ENCODE data around the gene WDR5. TPM values are rescaled to one million over a fixed set of nuclear protein-coding genes. Genes with fewer than 3 reads are reported as not detected.

The WDR5 gene
- total and polyA plus RNA-seq, 10 of the 15 experiments (the other 5 are each of a cell fraction or from before 2014, with no cell fraction given), result 1.4 to 43.7 (median 33.2) TPM

- BruUV-seq (replicated peaks), result no TSS peak
- RAD21 ChIA-PET (ENCODE audit: unreplicated experiment), result no interaction called here
Measured at GRCh38 chr9:134192311-134192950, 56.5 kb downstream of the WDR5 start.

More at GRCh38 chr9:134192311-134192950, 56.5 kb downstream of the WDR5 start:
- no peaks in the 10 kb centered on the region for H3K79me2 ChIP-seq (ENCODE audit: control insufficient read depth, insufficient read depth, low read length)
- SMC1A ChIA-PET (ENCODE audit: uncharacterized antibody, unreplicated experiment), result no interaction called here
- in situ Hi-C loops (cut with MboI) (no loop called here), intact Hi-C loops (cut with micrococcal nuclease; ENCODE audit: unreplicated experiment) (no loop called here)
- DNase-seq (ENCODE audit: low read depth, low spot score) (no peak), ATAC-seq (no peak), FAIRE-seq (no peak)
- H4K20me1 ChIP-seq (ENCODE audit: control insufficient read depth, insufficient read depth), result no peaks in the 10 kb centered on the region
- CTCF ChIA-PET, result interaction anchor here (0.7 kb wide), 1 partner anchor 244 kb away, joined by 3 read pairs; no protein-coding TSS in a partner anchor
- no peaks in the 10 kb centered on the region for H3K36me3 ChIP-seq (ENCODE audit: control insufficient read depth in 2 of 2, insufficient read depth in 2 of 2, low read length in 1 of 2)
- H3K4me3 ChIP-seq, result no peak overlapping the region
- 12% methylated on average over 11 of the region's 12 CpGs for WGBS (ENCODE audit: insufficient coverage, insufficient replicate concordance, low lambda C conversion rate, missing lambda C conversion rate)
- H3K27me3 ChIP-seq (replicated peaks in 1 of 2; ENCODE audit: control insufficient read depth in 2 of 2, insufficient read depth in 2 of 2, low read length in 1 of 2), result no peaks in the 10 kb centered on the region
- H3K27ac ChIP-seq (ENCODE audit: control insufficient read depth, insufficient read depth), result no peak overlapping the region
- no peaks in the 10 kb centered on the region for H3K9me3 ChIP-seq (replicated peaks; ENCODE audit: control insufficient read depth, insufficient read depth, low read length)
- no peak overlapping the region for H3K9ac ChIP-seq (ENCODE audit: control insufficient read depth, insufficient read depth, low read length)
- no peak overlapping the region for H3K4me2 ChIP-seq (ENCODE audit: control insufficient read depth, insufficient read depth)
- POLR2A ChIA-PET, result no interaction called here
- H2AFZ ChIP-seq (ENCODE audit: control insufficient read depth, low read depth, low read length), result no peak overlapping the region
- H3K4me1 ChIP-seq (ENCODE audit: control insufficient read depth, insufficient read depth, low read length), result no peaks in the 10 kb centered on the region
- TF ChIP-seq RAD51 (IDR thresholded peaks at IDR 0.05) (no peak), KLF5 (IDR thresholded peaks at IDR 0.05; ENCODE audit: partially characterized antibody) (no peak), RELB (IDR thresholded peaks at IDR 0.05; ENCODE audit: low read depth) (no peak), SMAD1 (IDR thresholded peaks at IDR 0.05; ENCODE audit: low read depth, partially characterized antibody) (no peak), HDAC2 (IDR thresholded peaks at IDR 0.05) (no peak), TAF1 (IDR thresholded peaks at IDR 0.05; ENCODE audit: borderline replicate concordance, low read depth, low read length) (no peak), SRF (IDR thresholded peaks at IDR 0.05; ENCODE audit: low read depth in 2 of 2, low read length in 2 of 2) (no peak), TCF12 (IDR thresholded peaks at IDR 0.05; ENCODE audit: low read depth, low read length) (no peak), LARP7 (IDR thresholded peaks at IDR 0.05) (no peak), CBX5 (IDR thresholded peaks at IDR 0.05; ENCODE audit: low read depth) (no peak), GATAD2B (conservative IDR thresholded peaks at IDR 0.05; ENCODE audit: low read depth) (no peak), MTA2 (IDR thresholded peaks at IDR 0.05; ENCODE audit: low read depth) (no peak)
- TF ChIP-seq, protein P1, sequence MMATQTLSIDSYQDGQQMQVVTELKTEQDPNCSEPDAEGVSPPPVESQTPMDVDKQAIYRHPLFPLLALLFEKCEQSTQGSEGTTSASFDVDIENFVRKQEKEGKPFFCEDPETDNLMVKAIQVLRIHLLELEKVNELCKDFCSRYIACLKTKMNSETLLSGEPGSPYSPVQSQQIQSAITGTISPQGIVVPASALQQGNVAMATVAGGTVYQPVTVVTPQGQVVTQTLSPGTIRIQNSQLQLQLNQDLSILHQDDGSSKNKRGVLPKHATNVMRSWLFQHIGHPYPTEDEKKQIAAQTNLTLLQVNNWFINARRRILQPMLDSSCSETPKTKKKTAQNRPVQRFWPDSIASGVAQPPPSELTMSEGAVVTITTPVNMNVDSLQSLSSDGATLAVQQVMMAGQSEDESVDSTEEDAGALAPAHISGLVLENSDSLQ (IDR thresholded peaks at IDR 0.05), result no peak
- TF ChIP-seq, protein P2, sequence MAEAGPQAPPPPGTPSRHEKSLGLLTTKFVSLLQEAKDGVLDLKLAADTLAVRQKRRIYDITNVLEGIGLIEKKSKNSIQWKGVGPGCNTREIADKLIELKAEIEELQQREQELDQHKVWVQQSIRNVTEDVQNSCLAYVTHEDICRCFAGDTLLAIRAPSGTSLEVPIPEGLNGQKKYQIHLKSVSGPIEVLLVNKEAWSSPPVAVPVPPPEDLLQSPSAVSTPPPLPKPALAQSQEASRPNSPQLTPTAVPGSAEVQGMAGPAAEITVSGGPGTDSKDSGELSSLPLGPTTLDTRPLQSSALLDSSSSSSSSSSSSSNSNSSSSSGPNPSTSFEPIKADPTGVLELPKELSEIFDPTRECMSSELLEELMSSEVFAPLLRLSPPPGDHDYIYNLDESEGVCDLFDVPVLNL (IDR thresholded peaks at IDR 0.05; ENCODE audit: low read depth, low read length), result no peak

Data from GM12878 (cell line).